Measurements from ENCODE around the gene AHI1.
"Not testable (repeated sequence)": the region's sequence is repeated elsewhere in the genome, so short reads cannot be mapped to it uniquely, and the experiment has no call there.

AHI1 gene

GRCh38 chr6:135506270-135506997 is 8.9 kb upstream of the AHI1 start:
- FAIRE-seq: no peak
- DNase-seq (ENCODE audit: low spot score): peak; percentile 23

- FAIRE-seq (no peak), DNase-seq (ENCODE audit: low spot score) (no peak)
These were observed 8.1 kb upstream of the AHI1 start for GRCh38 chr6:135505648-135506047.

GRCh38 chr6:135505222-135505621 is 7.7 kb upstream of the AHI1 start:
- DNase-seq (ENCODE audit: low spot score): no peak
- no peak for FAIRE-seq

GRCh38 chr6:135504734-135505133 is 7.2 kb upstream of the AHI1 start:
- no peak for DNase-seq (ENCODE audit: low spot score)
- FAIRE-seq: no peak

GRCh38 chr6:135503703-135504475 is 6.3 kb upstream of the AHI1 start:
- DNase-seq (ENCODE audit: low spot score): no peak
- no peak for FAIRE-seq

- FAIRE-seq: no peak
- DNase-seq (ENCODE audit: low spot score): no peak
These were observed 2.2 kb upstream of the AHI1 start for GRCh38 chr6:135499441-135500340.

- peak; percentile 64 for DNase-seq (ENCODE audit: low spot score)
These were observed 773 bp upstream of the AHI1 start for GRCh38 chr6:135498185-135498841.

GRCh38 chr6:135496800-135497411 is 634 bp downstream of the AHI1 start:
- DNase-seq (ENCODE audit: low spot score) (no peak), FAIRE-seq (no peak)

More at GRCh38 chr6:135498185-135498841, 773 bp upstream of the AHI1 start:
- FAIRE-seq: no peak

- no peak for FAIRE-seq
- DNase-seq (ENCODE audit: low spot score): no peak
These were observed 4.2 kb downstream of the AHI1 start for GRCh38 chr6:135493218-135493961.

GRCh38 chr6:135490381-135490780 is 7.2 kb downstream of the AHI1 start:
- DNase-seq (ENCODE audit: low spot score) (no peak), FAIRE-seq (no peak)

- DNase-seq (ENCODE audit: low spot score) (peak; percentile 27), FAIRE-seq (no peak)
These were observed 9.5 kb downstream of the AHI1 start for GRCh38 chr6:135488023-135488422.

GRCh38 chr6:135483903-135484302 is 13.6 kb downstream of the AHI1 start:
- DNase-seq (ENCODE audit: low spot score); FAIRE-seq: not testable (repeated sequence)

GRCh38 chr6:135481783-135482369 is 15.7 kb downstream of the AHI1 start:
- no peak for DNase-seq (ENCODE audit: low spot score)
- FAIRE-seq: no peak

- DNase-seq (ENCODE audit: low spot score) (no peak), FAIRE-seq (no peak)
These were observed 17.9 kb downstream of the AHI1 start for GRCh38 chr6:135479601-135480000.

- no peak for FAIRE-seq
These were observed 18.9 kb downstream of the AHI1 start for GRCh38 chr6:135478626-135479025.

GRCh38 chr6:135475292-135475886 is 22.2 kb downstream of the AHI1 start:
- no peak for DNase-seq (ENCODE audit: low spot score)
- FAIRE-seq: no peak

More at GRCh38 chr6:135478626-135479025, 18.9 kb downstream of the AHI1 start:
- DNase-seq (ENCODE audit: low spot score): no peak

- no peak for FAIRE-seq
These were observed 23.2 kb downstream of the AHI1 start for GRCh38 chr6:135474362-135474761.

GRCh38 chr6:135465903-135466302 is 31.6 kb downstream of the AHI1 start:
- no peak for FAIRE-seq

More at GRCh38 chr6:135474362-135474761, 23.2 kb downstream of the AHI1 start:
- DNase-seq (ENCODE audit: low spot score): no peak

GRCh38 chr6:135465307-135465706 is 32.2 kb downstream of the AHI1 start:
- DNase-seq (ENCODE audit: low spot score) (no peak), FAIRE-seq (no peak)

More at GRCh38 chr6:135465903-135466302, 31.6 kb downstream of the AHI1 start:
- DNase-seq (ENCODE audit: low spot score): no peak

All from urothelium cell line (cell line).